ENCODE data around the gene RELN.

The RELN gene

DNA sequence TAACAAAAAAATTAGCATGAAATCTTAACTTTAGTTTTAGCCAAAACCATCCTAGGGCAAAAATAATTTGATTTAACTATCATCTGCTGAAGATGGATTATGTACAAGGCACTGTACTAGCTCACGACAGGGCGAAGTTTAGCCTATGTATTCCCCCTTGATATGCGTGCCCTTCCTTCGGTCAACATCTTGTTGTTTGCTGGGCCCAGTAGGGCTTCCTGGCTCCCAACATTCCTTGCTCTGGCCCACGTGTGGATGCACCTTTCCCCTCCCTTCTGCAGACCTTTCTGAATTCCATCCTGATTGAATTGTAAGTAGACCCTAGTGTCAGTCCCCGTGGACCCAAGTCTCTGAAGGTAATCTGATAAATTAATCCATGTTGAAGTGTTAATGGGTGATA is 212.0 kb downstream of the RELN start:
- no peak for DNase-seq

DNA sequence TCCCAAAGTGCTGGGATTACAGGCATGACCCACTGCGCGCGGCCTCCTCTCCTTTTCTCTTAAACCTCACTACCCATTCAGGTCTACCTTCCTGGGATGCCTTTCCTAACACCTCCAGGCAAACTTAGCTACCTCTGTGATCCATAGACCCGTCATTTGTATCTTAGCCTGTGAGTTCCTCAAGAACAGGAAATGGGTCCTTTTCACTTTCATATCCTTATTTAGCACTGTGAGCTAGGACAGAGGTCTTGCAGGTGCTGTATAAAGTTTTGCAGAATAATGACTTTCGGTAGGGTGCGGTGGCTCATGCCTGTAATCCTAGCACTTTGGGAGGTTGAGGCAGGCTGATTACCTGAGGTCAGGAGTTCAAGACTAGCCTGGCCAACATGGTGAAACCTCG is 215.7 kb downstream of the RELN start:
- no peak for DNase-seq

DNA sequence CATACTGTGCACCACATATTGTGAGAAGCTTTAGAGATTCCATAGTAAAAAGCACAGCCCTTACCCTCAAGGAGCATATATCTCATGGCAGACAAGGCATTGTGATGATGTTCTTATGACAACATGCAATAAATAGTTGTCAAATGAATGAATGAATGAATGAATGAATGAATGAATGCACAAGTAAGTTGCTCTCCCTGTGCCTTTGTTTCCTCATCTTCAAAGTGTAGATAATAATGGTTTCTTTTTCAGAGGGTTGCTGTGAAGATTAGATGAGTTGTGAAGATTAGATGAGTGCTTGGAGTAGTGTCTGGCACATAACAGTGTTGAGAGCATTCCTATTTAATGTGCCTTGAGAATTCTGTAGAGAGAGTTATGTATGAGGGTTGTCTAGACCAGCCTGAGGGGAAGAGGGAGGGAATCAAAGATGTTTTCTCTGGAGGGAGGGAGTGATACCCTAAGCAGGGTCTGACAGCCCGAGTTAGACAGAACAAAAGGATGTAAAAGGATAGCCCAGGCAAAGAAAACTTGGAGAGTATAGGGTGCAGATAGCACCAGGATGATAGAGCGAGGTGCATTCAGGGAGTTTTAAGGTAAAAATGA is 217.2 kb downstream of the RELN start:
- no peak for DNase-seq

DNA sequence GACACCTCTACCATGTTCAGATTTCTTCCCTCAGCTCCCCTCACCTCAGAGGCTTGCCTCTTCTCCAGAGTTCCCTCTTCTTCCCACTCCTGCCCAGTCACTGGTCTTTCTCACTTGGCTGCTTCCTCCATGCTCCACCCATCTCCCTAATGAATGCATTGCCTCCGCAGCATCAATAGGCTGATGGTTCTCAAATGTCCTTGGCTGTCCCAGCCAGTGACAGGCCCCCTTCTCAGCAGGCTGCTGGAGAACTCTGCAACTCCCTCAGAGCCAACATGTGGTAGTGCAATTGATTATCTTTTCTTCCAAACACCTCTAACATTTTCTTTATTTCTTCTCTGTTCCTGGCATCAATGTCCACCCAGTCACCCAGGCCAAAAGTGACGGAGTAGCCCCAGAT is 218.2 kb downstream of the RELN start:
- DNase-seq, result no peak

DNA sequence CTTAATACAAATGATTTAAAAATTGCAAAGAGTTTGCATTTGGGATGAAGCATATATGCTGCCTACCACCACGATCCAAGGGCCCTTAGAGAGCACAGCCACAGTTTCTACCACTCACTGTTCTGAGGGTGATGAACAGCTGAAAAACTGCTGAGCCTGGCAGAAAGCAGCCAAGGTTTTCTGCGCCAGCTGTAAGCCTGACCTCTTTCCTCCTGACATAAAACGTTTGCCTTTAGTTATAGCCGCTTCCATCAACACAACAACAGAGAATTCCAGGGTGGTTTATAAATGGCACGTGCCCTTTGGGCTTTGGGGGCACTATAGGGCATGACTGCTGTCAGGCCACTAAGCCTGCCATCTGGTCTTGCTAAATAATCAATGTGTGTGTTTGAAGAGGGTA is 222.8 kb downstream of the RELN start:
- DNase-seq, result no peak

DNA sequence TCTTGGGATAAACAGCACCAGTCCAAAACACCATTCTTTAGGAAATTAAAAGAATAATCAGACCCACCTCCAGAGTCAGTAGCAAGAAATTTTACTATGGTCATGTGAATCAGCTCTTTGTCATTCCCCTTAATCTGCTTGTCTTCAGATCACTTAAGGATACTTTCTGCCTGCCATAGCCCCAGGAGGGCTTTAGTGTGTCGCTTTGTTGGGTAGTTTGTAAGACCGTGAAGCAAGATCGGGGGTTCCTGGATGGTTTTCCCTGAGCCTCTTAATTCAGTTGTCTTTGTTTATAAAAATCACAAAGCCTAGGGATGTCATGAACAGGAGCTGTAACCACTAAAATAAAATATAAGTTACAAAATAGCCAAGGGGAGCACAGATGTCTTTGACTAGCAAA is 223.6 kb downstream of the RELN start:
- no peak for DNase-seq

DNA sequence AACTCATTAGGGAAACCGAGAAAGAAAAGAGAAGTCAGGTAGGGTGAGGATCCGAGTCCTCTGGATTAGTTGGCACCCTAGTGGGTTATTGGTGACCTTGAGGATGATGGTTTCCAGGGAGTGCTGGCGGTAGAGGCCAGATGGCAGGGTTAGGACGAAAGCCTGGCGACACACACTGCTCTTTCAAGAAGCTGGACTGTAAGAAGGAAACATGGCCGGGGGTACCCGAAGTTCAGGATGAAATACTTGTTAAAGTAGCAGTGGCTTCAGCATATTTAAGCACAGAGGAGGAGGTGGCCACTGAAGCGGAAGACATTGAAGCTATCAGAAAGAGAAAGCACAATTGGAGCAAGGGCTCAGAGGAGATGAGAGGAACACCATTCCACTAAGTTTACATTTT is 224.6 kb downstream of the RELN start:
- DNase-seq, result no peak

DNA sequence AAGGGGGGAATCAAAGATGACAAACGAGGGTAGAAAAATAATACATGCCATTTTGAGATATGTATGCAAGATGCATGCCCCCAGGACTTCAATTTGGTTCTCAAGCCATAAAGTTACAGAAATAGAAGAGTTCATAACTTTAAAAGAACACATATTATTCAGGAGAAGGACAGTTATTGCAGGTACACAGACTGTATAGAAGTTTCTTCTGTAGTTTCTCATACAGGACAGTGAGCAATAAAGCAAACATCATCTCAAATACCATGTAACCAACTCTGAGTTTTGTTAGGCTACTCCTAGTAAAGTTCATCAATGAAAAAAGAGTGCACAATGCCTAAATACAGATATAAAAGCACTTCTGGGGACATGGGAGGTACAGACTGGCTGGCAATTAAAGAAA is 226.6 kb downstream of the RELN start:
- DNase-seq, result no peak

DNA sequence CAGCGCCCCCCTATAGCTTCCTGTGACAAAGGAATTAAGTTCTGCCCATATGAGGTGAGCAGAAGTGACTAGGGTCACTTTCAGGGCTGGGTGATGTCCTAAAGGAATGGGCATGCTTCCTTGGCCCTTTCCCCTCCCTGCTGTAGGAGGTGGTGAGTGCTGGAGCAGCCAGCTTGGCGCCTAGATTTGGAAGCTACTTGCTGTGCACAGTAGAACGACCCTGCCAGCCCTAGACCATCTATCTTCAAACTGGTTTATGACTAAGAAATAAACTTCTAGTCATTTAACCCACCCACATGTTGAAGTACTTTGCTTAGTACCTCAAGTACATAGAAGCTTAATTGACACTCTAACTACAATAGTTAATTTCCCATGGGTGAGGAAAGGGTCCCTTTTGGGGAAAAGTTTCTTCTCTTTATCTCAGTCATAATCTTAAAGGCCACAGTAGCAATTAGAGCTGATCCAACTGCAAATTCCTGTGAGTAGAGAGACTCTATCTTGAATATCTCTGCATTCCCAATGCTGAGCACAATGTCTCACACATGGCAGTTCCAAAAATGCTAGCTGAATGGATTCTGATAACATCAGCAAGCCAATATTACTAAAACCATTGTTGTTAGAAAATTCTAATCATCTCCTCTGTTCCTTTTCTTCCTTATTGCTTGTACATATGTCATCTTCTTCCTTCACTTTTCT is 227.2 kb downstream of the RELN start:
- no peak for DNase-seq

DNA sequence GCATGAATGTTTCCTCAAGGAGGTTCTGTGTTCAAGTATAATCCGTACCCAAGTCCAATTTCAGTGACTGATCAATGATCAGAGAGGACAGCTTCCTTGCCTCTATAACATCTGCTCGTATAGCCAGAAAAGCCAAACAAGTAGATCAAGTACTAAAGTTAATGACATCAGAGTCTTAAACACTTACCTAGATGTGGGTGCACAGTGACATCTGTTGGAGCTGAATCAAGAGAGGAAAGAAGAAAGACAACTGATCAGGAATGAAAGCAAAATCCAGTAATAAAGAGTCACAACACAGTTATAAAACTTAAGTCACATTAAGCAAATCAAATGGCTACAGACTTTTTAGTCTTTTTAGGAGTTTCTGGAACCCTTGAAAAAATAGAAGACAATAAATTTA is 236.5 kb downstream of the RELN start:
- no peak for DNase-seq

DNA sequence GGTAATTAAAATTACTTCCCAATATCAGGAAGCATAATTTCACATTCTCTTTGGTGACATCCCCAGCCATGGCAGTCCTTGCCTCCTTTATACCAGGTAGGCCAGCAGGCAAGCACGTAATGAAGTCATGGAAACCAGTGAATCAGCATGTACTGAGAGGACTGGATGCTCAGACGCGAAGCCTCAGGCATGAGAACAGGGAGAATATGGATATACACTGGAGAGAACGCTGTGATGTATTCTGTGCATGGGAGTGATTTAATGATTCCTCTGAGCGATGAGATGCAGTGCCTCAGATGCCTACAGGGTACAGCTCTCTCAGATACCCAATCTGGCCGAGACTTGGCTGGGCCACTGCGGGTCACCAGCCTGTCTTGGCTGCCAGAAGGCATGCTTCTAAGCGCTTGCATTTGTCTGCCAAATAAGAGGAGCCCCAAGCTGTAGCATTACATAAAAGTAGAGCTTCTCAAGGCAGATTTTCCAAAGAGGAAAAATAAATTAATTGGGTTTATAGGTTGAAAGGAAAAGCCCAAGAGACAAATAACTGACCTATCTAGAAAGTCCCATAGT is 238.1 kb downstream of the RELN start:
- DNase-seq, result no peak

DNA sequence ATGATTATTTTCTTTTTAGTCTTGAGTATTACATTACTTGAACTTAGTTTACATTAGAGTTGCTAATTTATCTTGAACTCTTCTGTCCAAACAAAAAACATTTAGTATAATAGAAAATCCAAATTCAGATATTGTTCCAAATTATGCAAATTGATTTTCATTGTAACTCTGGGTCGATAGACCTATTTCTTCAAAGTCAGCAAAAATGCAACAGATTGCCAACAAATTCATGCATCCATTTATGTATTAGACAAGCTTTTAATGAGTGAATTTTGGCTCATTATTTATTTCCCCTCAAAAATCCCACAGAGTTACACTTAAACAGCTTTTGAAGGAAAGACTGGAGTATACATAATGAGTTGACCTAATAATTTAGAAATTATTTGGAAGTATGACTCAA is 240.8 kb downstream of the RELN start:
- DNase-seq, result no peak

DNA sequence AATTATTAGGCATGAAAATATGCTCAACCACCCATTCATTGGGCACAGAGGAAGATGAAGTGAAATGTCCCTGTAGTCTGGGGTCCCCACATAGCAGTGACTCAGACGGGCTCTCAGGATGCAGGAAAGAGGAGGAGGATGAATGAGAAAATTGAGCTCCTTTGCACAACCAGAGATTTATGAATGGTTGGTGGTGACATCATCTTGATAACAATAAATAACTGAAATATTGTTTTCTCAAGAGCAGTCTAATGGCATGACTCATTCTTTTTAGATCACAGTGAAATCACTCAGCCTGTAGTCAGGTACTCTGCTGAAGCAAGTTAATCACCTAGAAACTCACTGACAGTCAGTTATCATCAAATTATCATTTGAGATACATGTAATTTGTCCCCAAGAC is 254.1 kb downstream of the RELN start:
- no peak for DNase-seq

DNA sequence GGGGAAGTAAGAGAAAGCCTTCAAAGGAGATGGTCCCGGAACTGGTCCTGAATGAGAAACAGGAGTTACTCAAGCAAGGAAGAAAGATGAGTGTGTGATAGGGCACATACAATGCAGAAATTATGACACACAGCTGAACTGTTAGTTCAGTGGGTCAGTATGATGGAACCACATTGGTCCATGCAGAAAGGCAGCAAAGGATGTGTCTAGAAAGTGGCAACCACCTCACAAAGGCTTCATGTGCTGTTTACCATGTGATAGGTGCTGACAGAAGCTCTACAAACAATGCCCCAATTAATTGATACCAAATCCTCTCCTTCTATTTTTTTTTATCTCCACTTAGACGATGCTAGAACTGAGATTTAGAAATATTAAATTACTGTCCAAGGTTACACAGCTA is 258.3 kb downstream of the RELN start:
- no peak for DNase-seq

DNA sequence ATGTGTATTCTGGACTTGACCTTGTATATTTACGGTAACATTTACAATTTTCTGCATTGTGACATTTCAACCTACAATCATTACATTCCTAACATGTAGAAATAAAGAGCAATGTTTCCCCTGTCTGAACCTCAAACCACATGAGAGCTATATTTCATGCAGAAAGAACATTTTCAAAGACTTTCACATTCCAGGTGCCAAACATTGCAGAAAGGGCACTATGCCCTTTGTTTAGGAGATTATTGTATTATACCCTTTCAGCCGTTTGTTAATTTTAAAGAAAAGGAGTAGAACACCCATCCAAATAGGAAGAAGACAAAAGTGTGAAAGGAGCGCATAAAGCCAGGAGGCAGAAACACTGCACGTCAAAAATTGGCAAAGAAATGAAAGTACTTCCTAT is 260.4 kb downstream of the RELN start:
- DNase-seq, result no peak

DNA sequence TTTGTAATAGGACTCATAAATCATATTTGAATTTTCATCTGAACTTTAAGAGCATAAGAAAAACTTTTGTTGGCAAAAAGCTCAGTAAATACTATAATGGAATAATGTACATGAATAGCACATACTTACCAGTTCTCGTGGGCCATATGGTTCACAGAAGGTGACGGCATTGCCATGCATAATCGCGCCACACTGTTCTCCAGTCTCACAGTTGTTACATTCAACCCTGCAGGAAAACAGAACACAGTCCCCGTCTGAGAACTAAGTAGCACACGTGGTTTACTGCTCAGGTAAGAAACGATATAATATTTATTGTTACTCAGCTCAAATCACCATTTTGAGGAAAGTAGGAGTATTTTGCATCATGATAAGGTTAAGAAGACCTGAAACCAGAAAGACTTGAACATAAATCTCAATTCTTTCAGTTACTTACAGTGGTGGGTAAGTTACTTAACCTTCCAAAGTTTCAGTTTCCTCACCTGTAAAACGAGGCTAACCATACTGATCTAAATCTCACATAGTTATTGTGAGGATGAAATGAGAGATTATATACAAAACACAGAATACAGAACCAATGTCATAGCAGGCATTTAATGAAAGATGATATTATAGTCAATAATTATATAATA is 261.4 kb downstream of the RELN start:
- DNase-seq, result no peak

DNA sequence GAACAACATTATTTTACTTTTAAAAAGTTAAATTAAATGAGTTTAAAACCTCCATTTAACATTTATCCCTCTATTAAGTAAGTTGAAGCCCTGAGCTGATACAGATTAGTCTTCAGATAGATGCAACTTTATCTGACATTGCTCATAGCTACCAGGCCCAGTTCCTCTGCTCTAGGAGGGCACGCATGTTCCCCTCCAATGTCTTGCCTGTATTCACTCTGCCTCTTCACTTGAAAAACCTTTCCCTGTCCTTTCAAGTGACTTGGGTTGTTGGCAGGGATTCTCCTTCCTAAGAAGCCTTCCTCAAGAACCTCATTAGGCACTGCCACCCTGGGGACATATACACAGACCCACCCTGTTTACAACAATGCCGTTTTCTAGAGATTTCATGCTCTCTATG is 270.4 kb downstream of the RELN start:
- DNase-seq, result no peak

DNA sequence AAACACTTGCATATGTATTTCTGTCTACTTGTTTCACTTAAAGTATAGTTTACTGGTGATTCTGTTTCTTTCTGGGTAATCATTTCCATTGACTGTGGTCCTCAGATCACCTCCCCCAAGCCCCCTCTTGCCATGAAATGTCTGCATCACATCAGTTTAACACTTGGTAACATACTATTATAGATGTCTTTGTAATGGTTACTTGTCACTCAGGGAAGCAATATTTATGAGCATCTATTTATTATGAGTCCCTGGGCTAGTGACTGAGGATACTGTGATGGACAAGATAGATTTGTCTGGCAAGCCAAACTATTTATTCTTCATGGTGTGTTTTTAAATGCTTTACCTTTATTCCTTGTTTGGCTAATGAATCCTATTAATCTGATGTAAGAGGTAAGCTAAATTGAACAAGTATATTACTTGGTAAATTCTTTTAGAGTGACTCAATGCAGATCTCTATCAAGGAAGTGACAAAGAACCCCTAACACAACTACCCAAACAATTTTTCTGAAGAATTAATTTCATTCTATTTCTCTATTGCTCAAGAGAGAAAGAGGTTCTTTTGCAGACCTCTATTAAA is 270.9 kb downstream of the RELN start:
- DNase-seq, result no peak

DNA sequence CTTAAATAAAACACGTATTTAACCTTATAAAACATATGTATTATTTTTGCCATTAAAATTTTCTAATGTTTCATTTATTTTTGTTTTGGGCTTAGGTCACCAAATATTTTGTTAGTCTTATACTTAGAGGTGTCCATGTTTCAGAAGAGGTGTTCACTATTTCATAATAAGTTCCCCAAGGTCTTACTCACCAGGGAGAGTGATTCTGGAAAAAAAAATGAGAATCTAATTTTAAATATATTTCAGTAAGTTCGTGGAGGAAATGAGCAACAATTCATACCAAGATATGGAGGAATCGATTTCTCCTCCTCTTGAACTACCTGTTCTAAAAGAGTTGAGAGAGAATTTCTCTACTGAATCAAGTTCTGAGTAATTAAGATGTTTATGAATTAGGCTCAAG is 271.9 kb downstream of the RELN start:
- DNase-seq, result no peak

DNA sequence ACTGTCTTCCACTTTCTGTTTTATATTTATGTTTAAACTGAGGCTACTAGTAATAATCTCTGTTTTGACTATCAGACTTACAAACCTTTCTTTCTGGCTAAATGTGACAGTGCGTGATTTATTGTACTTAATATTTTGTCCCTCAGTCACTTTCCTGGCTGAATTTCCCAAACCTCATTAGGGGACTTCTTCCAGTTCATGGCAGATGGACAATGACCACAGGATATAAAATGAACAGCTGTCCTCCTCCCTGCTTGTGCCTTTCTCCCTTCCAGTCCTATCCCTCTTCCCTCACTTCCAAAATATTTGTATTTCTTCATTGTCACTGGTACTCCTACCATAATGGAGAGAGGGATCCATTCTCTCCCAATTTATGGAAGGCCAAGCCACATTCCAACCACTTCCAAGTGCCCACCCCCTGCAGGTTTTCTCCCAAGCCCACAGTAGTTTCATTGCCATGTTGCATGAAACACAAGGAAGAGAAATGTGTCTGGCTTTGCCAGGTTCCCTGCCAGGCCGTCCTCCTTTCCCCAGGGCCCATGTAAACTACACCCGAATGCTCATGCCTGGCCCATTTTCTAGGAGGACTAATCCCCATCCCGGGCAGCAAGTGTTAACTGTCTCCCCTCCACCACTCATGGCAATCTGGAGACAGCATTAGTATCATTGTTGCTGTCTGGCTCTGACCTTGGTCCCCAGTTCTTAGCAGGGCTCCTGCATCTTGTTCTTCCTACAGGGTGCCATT is 273.9 kb downstream of the RELN start:
- DNase-seq, result no peak

DNA sequence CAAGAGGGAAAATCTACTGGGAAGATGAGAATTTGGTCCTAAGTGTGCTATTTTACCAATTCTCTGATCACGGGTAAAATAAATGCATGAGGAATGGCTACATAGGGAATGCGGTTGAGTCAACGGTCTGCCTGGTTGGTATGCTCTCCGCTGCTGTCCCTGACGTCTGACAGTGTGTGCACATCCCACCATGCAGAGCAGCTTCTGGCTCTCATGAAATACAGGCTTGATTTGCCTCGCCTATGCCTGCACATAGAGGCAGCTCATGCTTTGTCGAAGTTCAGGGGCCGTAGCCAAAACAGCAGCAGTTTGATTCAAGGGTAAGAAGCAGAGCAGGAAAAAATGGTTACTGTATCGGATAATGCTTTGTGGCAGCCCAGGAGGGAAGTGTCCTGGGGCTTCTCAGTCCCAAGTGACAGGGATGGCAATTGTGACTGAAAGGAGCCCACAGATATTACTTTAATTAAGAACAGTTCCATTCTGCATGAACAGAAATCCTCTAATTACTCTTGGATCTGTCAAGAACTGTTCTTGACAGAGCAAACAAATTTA is 275.0 kb downstream of the RELN start:
- DNase-seq, result no peak

DNA sequence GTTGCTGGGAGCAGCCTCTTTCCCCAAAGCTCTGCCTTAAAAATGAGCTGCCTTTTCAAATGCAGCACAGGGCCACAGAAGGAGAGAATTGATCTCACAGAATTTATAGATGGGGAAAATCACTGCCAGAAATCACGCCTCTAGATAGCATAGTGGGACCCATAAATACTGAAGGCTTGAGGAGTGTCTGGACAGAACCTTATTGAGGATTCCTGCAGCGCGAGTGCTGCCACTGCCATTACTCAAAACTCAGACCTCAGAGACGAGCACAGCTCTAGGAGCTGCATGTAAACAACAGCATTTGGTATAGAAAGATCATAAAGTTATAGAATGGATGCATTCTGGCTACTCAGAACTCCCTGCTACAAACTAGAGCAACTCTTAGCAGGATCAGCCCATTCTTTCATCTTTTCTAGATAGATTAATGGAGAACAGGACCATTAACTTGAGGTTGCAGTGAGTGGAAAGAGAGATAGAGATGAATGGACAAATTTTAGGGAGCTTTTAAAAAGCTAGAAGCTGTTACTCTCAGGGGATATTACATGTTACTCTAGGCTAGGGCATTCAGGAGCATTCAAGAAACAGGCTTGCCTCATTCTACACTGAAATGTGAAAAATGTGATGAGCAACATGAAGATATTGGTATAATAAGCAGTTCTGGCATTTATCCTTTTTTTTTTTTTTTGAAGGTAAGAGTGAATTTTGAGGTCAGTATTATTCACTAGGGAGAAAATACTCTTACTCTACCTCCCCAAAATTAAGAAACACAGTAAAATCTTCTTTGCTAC is 276.3 kb downstream of the RELN start:
- DNase-seq, result no peak
